Measurements from ENCODE around the gene FRYL. TPM values are rescaled to one million over a fixed set of nuclear protein-coding genes. Genes with fewer than 3 reads are reported as not detected.
A peak's percentile ranks its signal among the peaks of the same experiment; 100 is the strongest.
"Not testable (repeated sequence)": the region's sequence is repeated elsewhere in the genome, so short reads cannot be mapped to it uniquely, and the experiment has no call there.

FRYL gene
- total and polyA plus RNA-seq, 7 experiments from 2014 or later: 25.4 to 126 (median 102) TPM

GRCh38 chr4:48640225-48640624 lies 139.9 kb downstream of the FRYL start:
- CTCF ChIA-PET: no interaction called here
- no peaks in the 10 kb centered on the region for H3K27me3 Mint-ChIP-seq
- H3K9me3 Mint-ChIP-seq: peaks cover 0 to 3% (median 0%) of the 10 kb centered on the region in 11 donors
- H3K27ac ChIP-seq (ENCODE audit: low read depth, low read length): no peak overlapping the region
- no peaks in the 10 kb centered on the region for H3K36me3 ChIP-seq (ENCODE audit: control insufficient read depth in 2 of 3, insufficient read depth in 3 of 3, low read length in 3 of 3)
- H3K27me3 ChIP-seq (ENCODE audit: control insufficient read depth in 2 of 2, insufficient read depth in 2 of 2, low read length in 2 of 2): no peaks in the 10 kb centered on the region
- no peaks in the 10 kb centered on the region for H3K9me3 ChIP-seq (ENCODE audit: control insufficient read depth in 2 of 3, low read length in 3 of 3)
- ATAC-seq (no peak), DNase-seq (no peak)
- peak overlapping the region in 2 of 9 donors; percentile 18 to 44 for H3K27ac Mint-ChIP-seq
- H3K4me1 Mint-ChIP-seq: peaks cover 15 to 75% (median 52%) of the 10 kb centered on the region in 7 donors
- no peak overlapping the region for H3K4me3 Mint-ChIP-seq
- intact Hi-C loops (cut with micrococcal nuclease): no loop called here
- peaks cover 0 to 4% of the 10 kb centered on the region in 2 donors for H3K4me1 ChIP-seq (ENCODE audit: control insufficient read depth in 2 of 2, insufficient read depth in 2 of 2, low read length in 2 of 2)
- POLR2A ChIA-PET: no interaction called here
- no peak overlapping the region for H3K4me3 ChIP-seq (ENCODE audit: low read length)
- H3K36me3 Mint-ChIP-seq: peaks cover 0 to 20% (median 12%) of the 10 kb centered on the region in 5 donors

DNA sequence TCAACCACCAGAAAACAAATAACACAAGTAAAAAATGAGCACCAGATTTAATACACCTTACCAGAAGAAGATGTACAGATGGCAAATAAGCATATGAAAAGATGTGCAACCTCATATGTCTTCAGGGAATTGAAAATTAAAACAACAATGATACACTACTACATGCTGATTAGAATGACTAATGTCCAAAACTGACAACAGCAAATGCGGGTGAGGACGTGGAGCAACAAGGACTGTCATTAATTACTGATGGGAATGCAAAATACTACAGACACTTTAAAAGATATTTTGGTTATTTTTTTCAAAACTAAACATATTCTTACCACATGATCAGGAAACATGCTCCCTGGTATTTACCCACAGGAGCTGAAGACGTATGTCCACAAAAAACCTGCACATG lies 140.3 kb downstream of the FRYL start:
- Histone ChIP-seq H3K4me1 (ENCODE audit: control insufficient read depth in 2 of 2, insufficient read depth in 2 of 2, low read length in 2 of 2) (peaks cover 0 to 5% of the 10 kb centered on the region in 2 donors), H3K27ac (ENCODE audit: low read depth, low read length) (no peak overlapping the region), H3K27me3 (ENCODE audit: control insufficient read depth in 2 of 2, insufficient read depth in 2 of 2, low read length in 2 of 2) (no peaks in the 10 kb centered on the region), H3K4me3 (ENCODE audit: low read length) (no peak overlapping the region), H3K9me3 (ENCODE audit: control insufficient read depth in 2 of 3, low read length in 3 of 3) (no peaks in the 10 kb centered on the region), H3K36me3 (ENCODE audit: control insufficient read depth in 2 of 3, insufficient read depth in 3 of 3, low read length in 3 of 3) (no peaks in the 10 kb centered on the region)
- H3K27ac Mint-ChIP-seq: peak overlapping the region in 1 of 9 donors; percentile 28
- CTCF ChIA-PET: no interaction called here
- intact Hi-C loops (cut with micrococcal nuclease): no loop called here
- DNase-seq (no peak), ATAC-seq (no peak)
- H3K4me3 Mint-ChIP-seq: no peak overlapping the region
- peaks cover 15 to 71% (median 49%) of the 10 kb centered on the region in 7 donors for H3K4me1 Mint-ChIP-seq
- POLR2A ChIA-PET: no interaction called here
- peaks cover 0 to 20% (median 12%) of the 10 kb centered on the region in 5 donors for H3K36me3 Mint-ChIP-seq
- no peaks in the 10 kb centered on the region for H3K27me3 Mint-ChIP-seq
- H3K9me3 Mint-ChIP-seq: peaks cover 0 to 3% (median 0%) of the 10 kb centered on the region in 11 donors

- H3K27ac ChIP-seq (ENCODE audit: low read depth, low read length); H3K9me3 ChIP-seq (ENCODE audit: control insufficient read depth in 2 of 3, low read length in 3 of 3); H3K9me3 Mint-ChIP-seq; H3K36me3 ChIP-seq (ENCODE audit: control insufficient read depth in 2 of 3, insufficient read depth in 3 of 3, low read length in 3 of 3); CTCF ChIA-PET; POLR2A ChIA-PET; DNase-seq; H3K4me3 ChIP-seq (ENCODE audit: low read length); intact Hi-C loops (cut with micrococcal nuclease); H3K4me1 ChIP-seq (ENCODE audit: control insufficient read depth in 2 of 2, insufficient read depth in 2 of 2, low read length in 2 of 2); H3K27me3 ChIP-seq (ENCODE audit: control insufficient read depth in 2 of 2, insufficient read depth in 2 of 2, low read length in 2 of 2); ATAC-seq; H3K27ac Mint-ChIP-seq; H3K4me3 Mint-ChIP-seq; H3K27me3 Mint-ChIP-seq: not testable (repeated sequence)
- Mint-ChIP-seq H3K4me1 (peaks cover 15 to 67% (median 49%) of the 10 kb centered on the region in 7 donors), H3K36me3 (peaks cover 0 to 20% (median 12%) of the 10 kb centered on the region in 5 donors)
Measured at GRCh38 chr4:48638586-48638985, 141.5 kb downstream of the FRYL start.

GRCh38 chr4:48636911-48637310 lies 143.2 kb downstream of the FRYL start:
- CTCF ChIA-PET: interaction anchor here (0.5 to 1.1 kb wide), 2 partner anchors 181 to 322 kb away, joined by 3 read pairs; no protein-coding TSS in a partner anchor
- no peak for DNase-seq
- POLR2A ChIA-PET: interaction anchor here (0.6 kb wide), 1 partner anchor 224 kb away, joined by 5 read pairs; no protein-coding TSS in a partner anchor
- peaks cover 0 to 9% of the 10 kb centered on the region in 2 donors for H3K4me1 ChIP-seq (ENCODE audit: control insufficient read depth in 2 of 2, insufficient read depth in 2 of 2, low read length in 2 of 2)
- Mint-ChIP-seq H3K27ac (no peak overlapping the region), H3K4me3 (no peak overlapping the region), H3K4me1 (peaks cover 15 to 51% (median 34%) of the 10 kb centered on the region in 7 donors), H3K27me3 (no peaks in the 10 kb centered on the region), H3K9me3 (peaks cover 0 to 3% (median 0%) of the 10 kb centered on the region in 11 donors), H3K36me3 (peaks cover 0 to 20% (median 12%) of the 10 kb centered on the region in 5 donors)
- ATAC-seq: no peak
- no peaks in the 10 kb centered on the region for H3K9me3 ChIP-seq (ENCODE audit: control insufficient read depth in 2 of 3, low read length in 3 of 3)
- H3K4me3 ChIP-seq (ENCODE audit: low read length): no peak overlapping the region
- no peak overlapping the region for H3K27ac ChIP-seq (ENCODE audit: low read depth, low read length)
- H3K27me3 ChIP-seq (ENCODE audit: control insufficient read depth in 2 of 2, insufficient read depth in 2 of 2, low read length in 2 of 2): no peaks in the 10 kb centered on the region
- intact Hi-C loops (cut with micrococcal nuclease): no loop called here
- H3K36me3 ChIP-seq (ENCODE audit: control insufficient read depth in 2 of 3, insufficient read depth in 3 of 3, low read length in 3 of 3): peaks cover 0 to 4% (median 0%) of the 10 kb centered on the region in 3 experiments

DNA sequence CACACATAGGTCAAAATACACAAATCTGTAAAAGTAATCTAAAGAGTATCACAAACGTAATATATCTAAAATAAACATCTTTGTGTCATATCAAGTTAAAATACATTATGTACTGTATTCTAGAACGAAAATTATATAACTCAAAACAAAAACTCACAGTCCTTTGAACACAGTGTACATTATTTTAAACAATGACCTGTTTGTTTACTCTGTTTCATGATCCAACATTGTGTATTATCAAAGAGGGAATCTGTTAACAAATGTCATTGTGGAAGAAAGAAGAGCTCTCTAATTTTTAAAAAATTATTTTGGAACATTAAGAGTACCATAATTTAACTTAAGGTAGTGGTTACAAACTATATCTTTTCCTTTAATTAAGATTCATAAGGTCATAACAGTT lies 144.1 kb downstream of the FRYL start:
- no peak for ATAC-seq
- Mint-ChIP-seq H3K27me3 (no peaks in the 10 kb centered on the region), H3K4me3 (no peak overlapping the region), H3K27ac (no peak overlapping the region), H3K4me1 (peaks cover 13 to 42% (median 24%) of the 10 kb centered on the region in 7 donors), H3K9me3 (peaks cover 0 to 3% (median 0%) of the 10 kb centered on the region in 11 donors), H3K36me3 (peaks cover 0 to 20% (median 12%) of the 10 kb centered on the region in 5 donors)
- DNase-seq: no peak
- Histone ChIP-seq H3K4me3 (ENCODE audit: low read length) (no peak overlapping the region), H3K36me3 (ENCODE audit: control insufficient read depth in 2 of 3, insufficient read depth in 3 of 3, low read length in 3 of 3) (peaks cover 0 to 4% (median 0%) of the 10 kb centered on the region in 3 experiments), H3K27me3 (ENCODE audit: control insufficient read depth in 2 of 2, insufficient read depth in 2 of 2, low read length in 2 of 2) (no peaks in the 10 kb centered on the region), H3K9me3 (ENCODE audit: control insufficient read depth in 2 of 3, low read length in 3 of 3) (no peaks in the 10 kb centered on the region), H3K4me1 (ENCODE audit: control insufficient read depth in 2 of 2, insufficient read depth in 2 of 2, low read length in 2 of 2) (peaks cover 0 to 9% of the 10 kb centered on the region in 2 donors), H3K27ac (ENCODE audit: low read depth, low read length) (no peak overlapping the region)
- intact Hi-C loops (cut with micrococcal nuclease): no loop called here
- POLR2A ChIA-PET: interaction anchor here (0.8 kb wide), 1 partner anchor 26 kb away, joined by 3 read pairs; no protein-coding TSS in a partner anchor
- CTCF ChIA-PET: no interaction called here

DNA sequence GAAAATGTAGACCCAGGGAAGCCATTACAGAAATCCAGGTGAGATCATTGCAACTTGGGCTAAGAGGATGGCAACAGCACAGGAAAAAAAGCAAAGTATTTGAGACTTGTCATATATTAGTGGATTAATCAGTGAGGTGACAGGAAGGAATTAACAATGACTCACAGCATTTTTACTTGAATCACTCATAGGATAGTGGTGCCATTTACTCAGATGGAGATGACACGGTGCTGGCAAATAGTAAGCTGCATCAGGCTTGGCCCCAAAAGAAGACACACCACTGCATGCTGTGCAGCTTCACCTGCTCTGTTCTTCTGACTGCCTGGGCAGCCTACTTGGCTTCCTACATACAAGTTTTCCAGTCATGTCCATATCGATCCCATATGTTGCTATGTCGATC lies 144.8 kb downstream of the FRYL start:
- H3K9me3 Mint-ChIP-seq: peaks cover 0 to 3% (median 0%) of the 10 kb centered on the region in 11 donors
- no peak for DNase-seq
- ATAC-seq: peak; percentile 38
- Histone ChIP-seq H3K36me3 (ENCODE audit: control insufficient read depth in 2 of 3, insufficient read depth in 3 of 3, low read length in 3 of 3) (peaks cover 0 to 4% (median 0%) of the 10 kb centered on the region in 3 experiments), H3K27ac (ENCODE audit: low read depth, low read length) (no peak overlapping the region), H3K4me1 (ENCODE audit: control insufficient read depth in 2 of 2, insufficient read depth in 2 of 2, low read length in 2 of 2) (peaks cover 0 to 9% of the 10 kb centered on the region in 2 donors), H3K4me3 (ENCODE audit: low read length) (no peak overlapping the region), H3K9me3 (ENCODE audit: control insufficient read depth in 2 of 3, low read length in 3 of 3) (no peaks in the 10 kb centered on the region), H3K27me3 (ENCODE audit: control insufficient read depth in 2 of 2, insufficient read depth in 2 of 2, low read length in 2 of 2) (no peaks in the 10 kb centered on the region)
- no peak overlapping the region for H3K4me3 Mint-ChIP-seq
- ChIA-PET CTCF (no interaction called here), POLR2A (interaction anchor here (0.8 kb wide), 1 partner anchor 26 kb away, joined by 3 read pairs; no protein-coding TSS in a partner anchor)
- peaks cover 0 to 20% (median 12%) of the 10 kb centered on the region in 5 donors for H3K36me3 Mint-ChIP-seq
- peak overlapping the region in 2 of 9 donors; percentile 34 to 57 for H3K27ac Mint-ChIP-seq
- H3K4me1 Mint-ChIP-seq: peaks cover 7 to 36% (median 18%) of the 10 kb centered on the region in 7 donors
- H3K27me3 Mint-ChIP-seq: no peaks in the 10 kb centered on the region
- intact Hi-C loops (cut with micrococcal nuclease): no loop called here

Measured in naive thymus-derived CD4-positive, alpha-beta T cell (primary cell).